ENCODE results near the gene LTBR.

The LTBR gene

DNA sequence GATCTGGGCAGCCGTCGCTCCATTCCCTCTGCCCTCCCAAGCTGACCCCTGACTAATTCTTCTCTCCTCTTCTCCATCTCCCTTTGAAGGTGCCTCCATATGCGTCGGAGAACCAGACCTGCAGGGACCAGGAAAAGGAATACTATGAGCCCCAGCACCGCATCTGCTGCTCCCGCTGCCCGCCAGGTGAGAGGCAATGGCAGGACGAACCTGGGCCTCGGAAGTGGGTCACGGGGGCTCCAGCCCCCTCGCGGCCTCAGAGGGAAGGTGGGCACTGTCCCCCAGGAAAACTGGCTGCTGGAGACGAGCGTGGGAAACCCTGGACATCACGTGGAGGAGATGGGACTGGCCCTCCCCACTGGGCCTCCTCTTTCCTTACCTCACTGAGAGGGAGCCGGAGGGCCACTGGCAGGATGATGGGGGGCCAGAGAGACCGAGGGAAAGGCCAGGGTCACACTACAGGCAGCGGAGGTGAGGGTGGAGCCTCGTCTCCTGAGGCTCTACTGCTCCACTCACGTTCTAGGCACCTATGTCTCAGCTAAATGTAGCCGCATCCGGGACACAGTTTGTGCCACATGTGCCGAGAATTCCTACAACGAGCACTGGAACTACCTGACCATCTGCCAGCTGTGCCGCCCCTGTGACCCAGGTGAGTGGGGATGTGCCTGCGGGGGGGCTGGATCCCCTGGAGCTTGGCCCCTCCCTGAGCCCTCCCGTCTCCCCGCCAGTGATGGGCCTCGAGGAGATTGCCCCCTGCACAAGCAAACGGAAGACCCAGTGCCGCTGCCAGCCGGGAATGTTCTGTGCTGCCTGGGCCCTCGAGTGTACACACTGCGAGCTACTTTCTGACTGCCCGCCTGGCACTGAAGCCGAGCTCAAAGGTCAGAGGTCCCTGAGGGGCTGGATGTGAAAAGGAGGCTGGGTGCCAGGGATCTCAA lies 806 bp downstream of the LTBR start:
- DNase-seq (ENCODE audit: low spot score): no peak

- DNase-seq (ENCODE audit: low spot score): no peak
Measured at GRCh38 chr12:6386038-6386437, 2.1 kb downstream of the LTBR start.

DNA sequence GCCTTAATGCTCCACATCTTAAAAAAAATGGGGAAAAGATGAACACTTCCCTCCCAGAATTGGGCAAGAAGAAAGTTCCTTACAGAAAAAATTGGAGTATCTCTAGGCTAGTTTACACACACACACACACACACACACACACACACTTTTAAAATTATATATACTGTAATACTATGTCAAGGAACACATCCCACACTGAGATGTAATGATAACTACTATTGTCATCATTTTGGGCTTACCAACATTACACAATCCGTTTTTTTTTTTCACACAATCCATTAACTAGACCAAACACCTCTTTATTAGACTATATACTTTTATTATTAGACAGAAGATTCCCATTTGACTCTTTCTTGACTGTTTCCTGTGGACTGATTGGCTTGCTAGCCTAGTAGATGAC lies 2.5 kb downstream of the LTBR start:
- DNase-seq (ENCODE audit: low spot score): no peak

GRCh38 chr12:6387541-6387940 lies 3.6 kb downstream of the LTBR start:
- no peak for DNase-seq (ENCODE audit: low spot score)

- no peak for DNase-seq (ENCODE audit: low spot score)
Measured at GRCh38 chr12:6390084-6390799, 6.3 kb downstream of the LTBR start.

DNA sequence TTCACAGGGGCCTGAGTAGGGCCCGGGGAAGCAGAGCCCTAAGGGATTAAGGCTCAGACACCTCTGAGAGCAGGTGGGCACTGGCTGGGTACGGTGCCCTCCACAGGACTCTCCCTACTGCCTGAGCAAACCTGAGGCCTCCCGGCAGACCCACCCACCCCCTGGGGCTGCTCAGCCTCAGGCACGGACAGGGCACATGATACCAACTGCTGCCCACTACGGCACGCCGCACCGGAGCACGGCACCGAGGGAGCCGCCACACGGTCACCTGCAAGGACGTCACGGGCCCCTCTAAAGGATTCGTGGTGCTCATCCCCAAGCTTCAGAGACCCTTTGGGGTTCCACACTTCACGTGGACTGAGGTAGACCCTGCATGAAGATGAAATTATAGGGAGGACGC lies 7.1 kb downstream of the LTBR start:
- no peak for DNase-seq (ENCODE audit: low spot score)

GRCh38 chr12:6392504-6392903 lies 8.5 kb downstream of the LTBR start:
- no peak for DNase-seq (ENCODE audit: low spot score)

DNA sequence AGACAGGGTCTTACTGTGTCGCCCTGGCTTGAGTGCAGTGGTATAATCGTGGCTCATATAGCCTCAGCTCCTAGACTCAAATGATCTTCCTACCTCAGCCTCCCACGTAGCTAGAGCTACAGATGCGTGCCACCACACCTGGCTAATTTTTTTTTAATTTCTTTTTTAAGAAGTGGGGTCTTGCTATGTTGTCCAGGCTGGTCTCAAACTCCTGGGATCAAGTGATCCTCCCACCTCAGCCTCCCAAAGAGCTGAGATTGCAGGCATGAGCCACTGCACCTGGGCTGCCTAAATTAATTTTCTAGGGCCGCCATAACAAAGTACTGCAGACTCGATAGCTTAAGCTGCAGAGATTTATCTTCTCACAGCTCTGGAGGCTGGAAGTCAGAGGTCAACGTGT lies 9.1 kb downstream of the LTBR start:
- no peak for DNase-seq (ENCODE audit: low spot score)

- no peak for DNase-seq (ENCODE audit: low spot score)
Measured at GRCh38 chr12:6394398-6394797, 10.4 kb downstream of the LTBR start.

DNA sequence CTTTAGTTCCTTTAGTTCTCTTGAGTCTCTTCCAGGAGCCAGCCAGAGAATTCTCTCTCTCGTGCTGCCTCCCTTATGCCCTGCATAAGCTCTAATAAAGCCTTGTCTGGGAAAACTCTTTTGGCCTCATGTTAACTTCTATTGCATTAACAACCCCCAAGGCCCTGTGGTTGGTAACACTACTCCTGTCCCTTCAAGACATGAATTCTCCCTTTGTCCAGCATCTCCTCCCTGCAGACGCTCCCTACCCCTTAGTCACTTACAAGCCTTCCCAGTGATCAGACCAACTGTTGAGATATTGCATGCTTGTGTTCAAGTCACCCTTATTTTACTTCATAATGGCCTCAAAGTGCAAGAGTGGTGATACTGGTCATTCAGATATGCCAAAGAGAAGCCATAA lies 12.1 kb downstream of the LTBR start:
- no peak for DNase-seq (ENCODE audit: low spot score)

DNA sequence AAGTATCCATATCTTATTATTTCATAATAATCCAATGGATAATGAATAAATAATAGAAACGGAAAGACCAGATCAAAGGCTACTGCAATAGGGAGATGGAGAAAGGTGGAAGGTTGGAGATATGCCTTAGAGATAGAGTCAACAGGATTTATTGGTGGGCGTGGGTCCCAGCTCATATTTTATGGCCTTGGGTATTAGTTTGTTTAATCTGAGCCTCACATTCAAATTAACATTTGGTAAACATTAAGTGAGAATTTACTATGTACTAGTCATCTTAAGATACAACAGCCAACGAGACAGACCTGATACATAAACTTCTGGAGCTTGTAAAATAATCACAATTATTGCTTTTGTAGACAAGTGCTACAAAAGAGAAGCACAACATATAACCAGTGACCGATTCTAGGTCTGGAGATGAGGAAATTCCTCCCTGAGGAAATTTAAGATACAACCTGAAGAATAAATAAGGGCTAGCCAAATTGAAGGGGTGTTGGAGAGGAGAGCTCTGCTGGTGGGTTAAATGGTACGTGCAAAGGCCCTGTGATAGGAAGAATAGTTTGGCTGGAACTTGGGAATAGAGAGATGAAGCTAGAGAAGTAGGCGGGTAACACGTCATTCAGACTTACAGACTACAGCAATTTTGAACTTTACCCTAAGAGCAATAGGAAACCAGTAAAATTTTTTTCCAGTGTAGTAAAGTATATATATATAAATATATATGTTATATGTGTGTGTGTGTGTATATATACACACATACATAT lies 16.1 kb downstream of the LTBR start:
- DNase-seq (ENCODE audit: low spot score): no peak

- DNase-seq (ENCODE audit: low spot score): no peak
Measured at GRCh38 chr12:6404390-6404789, 20.4 kb downstream of the LTBR start.

DNA sequence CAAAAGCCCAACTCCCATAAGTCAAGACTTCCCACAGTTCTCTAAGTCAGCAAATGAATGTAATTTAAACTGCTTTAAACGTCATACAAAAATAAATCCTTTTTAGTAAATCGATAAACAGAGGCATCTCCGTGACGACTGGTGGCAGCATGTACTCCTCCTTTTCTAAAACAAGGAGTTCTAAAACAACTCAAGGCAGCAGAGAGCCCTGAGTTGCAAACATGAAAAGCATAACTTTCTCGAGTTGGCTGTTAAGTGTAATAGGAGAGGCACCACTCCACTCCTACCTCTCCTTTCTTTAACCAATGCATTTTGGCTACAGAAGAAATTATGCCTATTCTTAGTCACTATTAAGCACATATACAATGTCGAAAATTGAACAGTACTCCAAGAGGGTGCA lies 22.0 kb downstream of the LTBR start:
- no peak for DNase-seq (ENCODE audit: low spot score)

DNA sequence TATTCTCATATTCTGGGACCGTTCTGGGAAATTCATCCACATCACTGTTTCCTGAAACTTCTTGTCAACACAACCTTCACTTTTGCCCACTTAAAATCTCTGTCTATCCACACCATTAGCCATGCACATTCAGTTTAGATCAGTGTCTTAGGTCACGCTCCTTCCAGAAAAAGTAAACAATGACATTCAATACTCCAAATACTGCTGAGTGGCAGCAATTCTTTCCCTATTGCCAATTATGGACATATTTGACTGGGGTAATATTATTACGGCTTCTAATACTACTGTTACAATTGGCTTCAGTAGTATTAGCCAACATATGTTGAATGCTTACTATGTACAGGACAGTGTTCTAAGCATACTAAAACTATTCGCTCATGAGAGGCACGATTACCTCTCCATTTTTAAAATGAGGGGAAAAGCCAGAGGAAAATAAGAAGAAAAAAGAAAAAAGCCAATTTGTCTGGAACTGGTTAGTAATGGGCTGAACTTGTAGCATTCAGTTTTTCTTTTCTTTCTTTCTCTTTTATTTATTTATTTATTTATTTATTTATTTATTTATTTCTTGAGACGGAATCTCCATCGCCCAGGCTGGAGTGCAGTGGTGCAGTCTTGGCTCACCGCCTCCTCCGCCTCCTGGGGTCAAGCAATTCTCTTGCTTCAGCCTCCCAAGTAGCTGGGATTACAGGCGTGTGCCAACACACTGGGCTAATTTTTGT lies 23.4 kb downstream of the LTBR start:
- no peak for DNase-seq (ENCODE audit: low spot score)

DNA sequence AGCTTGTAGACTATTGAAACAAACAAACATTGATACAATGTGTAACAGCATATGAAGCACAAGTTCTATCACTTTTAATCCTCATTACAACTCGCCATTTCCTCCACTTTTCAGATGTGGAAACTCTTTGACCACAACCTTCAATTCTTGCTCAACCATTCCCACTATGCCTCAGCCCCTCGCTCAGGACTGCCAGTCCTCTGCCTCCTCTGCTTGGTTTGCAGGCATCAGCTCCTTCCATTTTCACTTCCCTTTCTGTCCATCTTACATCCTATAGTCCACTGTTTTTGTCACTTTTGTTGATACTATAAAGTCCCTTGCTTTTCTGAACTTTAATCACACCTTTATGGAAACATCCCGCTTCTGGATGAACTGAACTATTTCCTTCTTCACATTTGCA lies 32.6 kb downstream of the LTBR start:
- DNase-seq (ENCODE audit: low spot score): no peak

GRCh38 chr12:6418796-6419195 lies 34.8 kb downstream of the LTBR start:
- DNase-seq (ENCODE audit: low spot score): no peak

- no peak for DNase-seq (ENCODE audit: low spot score)
Measured at GRCh38 chr12:6420364-6420763, 36.4 kb downstream of the LTBR start.

DNA sequence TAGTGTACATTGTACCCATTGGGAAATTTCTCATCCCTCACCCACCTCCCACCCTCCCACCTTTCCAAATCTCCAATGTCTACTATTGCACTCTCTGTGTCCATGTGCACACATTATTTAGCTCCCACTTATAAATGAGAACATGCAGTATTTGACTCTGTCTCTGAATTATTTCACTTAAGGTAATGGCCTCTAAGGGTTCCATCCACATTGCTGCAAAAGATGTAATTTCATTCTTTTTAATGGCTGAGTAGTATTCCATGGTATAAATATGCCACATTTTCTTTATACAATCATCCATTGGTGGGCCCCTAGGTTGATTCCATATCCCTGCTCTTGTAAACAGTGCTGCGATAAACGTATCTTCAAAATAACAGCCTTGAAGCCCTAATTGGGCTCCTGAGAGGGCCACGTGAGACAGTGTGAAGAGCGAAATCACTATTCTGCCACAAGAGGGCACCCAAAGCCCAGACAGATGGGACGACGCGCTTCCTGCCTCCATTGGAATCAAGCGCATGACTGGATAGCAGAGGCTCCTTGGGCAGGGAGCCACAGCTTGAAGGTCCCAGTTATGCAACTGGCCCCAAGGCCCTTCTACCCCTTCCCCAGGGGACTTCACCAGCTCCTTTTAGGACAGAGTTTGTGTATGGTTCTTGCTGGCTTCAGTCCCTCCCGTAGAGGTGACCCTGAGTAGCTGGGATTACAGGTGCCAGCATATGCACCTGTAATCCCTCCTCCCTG lies 39.5 kb downstream of the LTBR start:
- peak; percentile 92 for DNase-seq (ENCODE audit: low spot score)

- no peak for DNase-seq (ENCODE audit: low spot score)
Measured at GRCh38 chr12:6424008-6424347, 40.0 kb downstream of the LTBR start.

DNA sequence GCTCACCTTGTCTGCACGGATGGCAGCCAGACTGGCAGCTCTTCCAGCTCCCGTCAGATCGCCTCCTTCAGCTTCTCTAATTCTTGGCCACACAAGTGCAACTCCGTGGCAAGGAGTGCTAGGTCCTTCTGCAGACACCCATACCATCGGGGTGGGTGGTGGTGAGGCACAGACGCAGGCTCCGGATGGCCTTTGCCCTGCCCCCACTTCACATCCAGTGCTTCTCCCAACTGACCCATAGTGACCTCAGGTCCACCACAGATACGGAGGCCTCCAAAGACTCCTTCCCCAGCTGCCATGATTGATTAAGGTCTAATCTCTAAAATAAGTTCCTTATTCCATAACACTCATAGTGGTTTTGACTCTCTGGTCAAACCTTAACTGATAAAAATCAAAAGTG lies 40.9 kb downstream of the LTBR start:
- DNase-seq (ENCODE audit: low spot score): no peak

Measured in SW480 (cell line).